H1 (cell line): ENCODE results near the gene BCL2. TPM values are rescaled to one million over a fixed set of nuclear protein-coding genes. Genes with fewer than 3 reads are reported as not detected.

Source experiments
- KDM5A ChIP-seq: fragments of 200-600 bp; IDR thresholded peaks from 2 replicates; pipeline ENCODE4 v1.7.1; 2012; ENCODE audit warnings: mild to moderate bottlenecking, low read length, inconsistent platforms, mixed read lengths
- POU5F1 ChIP-seq: IDR thresholded peaks from 2 replicates; pipeline ENCODE4 v1.6.1; 2011; ENCODE audit warnings: low read depth, mild to moderate bottlenecking, low read length, moderate library complexity
- SIN3A ChIP-seq, 2 experiments: IDR thresholded peaks in 1 of 2; conservative IDR thresholded peaks in 1 of 2; 2 replicates each; pipeline ENCODE4 v1.6.1; 2011 to 2012; ENCODE audit warnings: low read length in 2 of 2, improper control_type of control experiment in 1 of 2, low read depth in 1 of 2, mild to moderate bottlenecking in 1 of 2
- TCF12 ChIP-seq: IDR thresholded peaks from 2 replicates; pipeline ENCODE4 v1.6.1; 2011; ENCODE audit warnings: low read depth, mild to moderate bottlenecking, low read length
- polyA plus RNA-seq, 7 experiments: library from polyadenylated mRNA; depleted of rRNA in 3 of 7; stranded (reverse) in 5 of 7; unstranded in 2 of 7; fragments of >200 nt in 5 of 7; fragments of 200-250 nt in 2 of 7; gene quantifications; 1 replicate in 5 of 7; 2 replicates in 1 of 7; 4 replicates in 1 of 7; pipeline versions ENCODE4 v1.2.1 to v1.2.3, GENCODE V29; 2011 to 2013; ENCODE audit warnings: missing spikeins in 2 of 7, mixed read lengths in 2 of 7
- total RNA-seq: library from RNA; stranded (reverse); fragmentation: NEBNext Ultra II Directional; extraction: Animal tissue kit (Norgen Biotek cat#: 25700); gene quantifications from 2 replicates; pipeline ENCODE4 v1.2.1, GENCODE V29; 2021

BCL2 gene
- total and polyA plus RNA-seq, 2 of the 8 experiments (the other 6 are each of a cell fraction or from before 2014, with no cell fraction given), result 0.59 to 4.5 TPM

DNA sequence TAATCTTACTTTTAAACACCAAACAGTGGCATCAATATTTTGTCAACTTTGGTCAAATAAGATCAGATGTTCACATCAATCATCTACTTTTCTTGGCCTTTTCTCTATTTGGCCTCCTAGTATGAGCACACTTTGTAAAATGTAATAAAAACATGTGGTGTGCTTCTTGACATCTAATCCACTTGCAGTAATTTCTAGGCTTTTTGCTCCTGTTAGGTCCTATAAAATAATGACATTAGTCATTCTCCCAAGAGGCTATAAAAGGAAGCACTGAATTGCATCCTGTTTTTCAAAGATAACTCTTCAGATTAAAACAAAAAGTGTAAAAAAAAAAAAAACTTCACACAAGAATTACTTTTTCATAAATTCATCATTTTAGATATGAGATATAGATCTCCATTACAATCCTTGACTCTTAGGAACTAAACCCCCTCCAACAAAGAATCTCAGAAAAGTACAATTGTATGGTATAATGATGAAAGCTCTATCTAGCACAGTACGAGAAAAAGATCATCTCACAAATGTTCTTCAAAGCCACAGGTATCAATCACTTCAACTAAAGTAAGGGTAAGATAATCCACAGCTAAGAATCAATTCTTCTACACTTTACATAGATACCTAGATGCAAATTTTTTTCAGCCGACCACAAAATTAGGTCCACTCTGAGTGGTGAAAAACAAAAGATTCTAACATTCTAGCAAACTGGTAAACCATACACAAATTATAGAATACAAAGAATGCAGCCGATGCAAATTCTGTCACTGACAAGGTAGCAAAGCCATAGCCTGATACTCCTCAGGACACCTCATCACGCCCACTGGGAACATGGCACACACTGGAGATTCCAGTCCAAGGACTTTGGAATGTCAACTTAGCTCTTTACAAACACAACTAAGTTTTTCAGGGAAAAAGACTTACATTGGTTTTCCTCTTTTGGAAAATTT, 2.7 kb downstream of the BCL2 start (continued):
- no peak for TF ChIP-seq SIN3A (conservative IDR thresholded peaks at IDR 0.05 in 1 of 2, IDR thresholded peaks at IDR 0.05 in 1 of 2; ENCODE audit: low read depth in 1 of 2, low read length in 2 of 2)
- TF ChIP-seq POU5F1, result no peak
- no peak for TF ChIP-seq TCF12
- TF ChIP-seq KDM5A, result no peak
